Fibroblast of pulmonary artery (primary cell): ENCODE results near the gene OSTC.
"Not testable (repeated sequence)": the region's sequence is repeated elsewhere in the genome, so short reads cannot be mapped to it uniquely, and the experiment has no call there.

Experiments used
- DNase-seq: peaks from one replicate; pipeline ENCODE4 v3.0.0-alpha.2; 2010; ENCODE audit warnings: low read depth
- H3K4me3 ChIP-seq: replicated peaks from 2 replicates; pipeline ENCODE4 v1.5.1; 2011; ENCODE audit warnings: low read depth, mild to moderate bottlenecking, control low read depth, low read length, moderate library complexity
- TF ChIP-seq, protein P1 (sequence below): IDR thresholded peaks from 2 replicates; pipeline ENCODE4 v1.5.1; 2011; ENCODE audit warnings: mild to moderate bottlenecking, control low read depth, low read length, inconsistent platforms; ENCODE audit errors: missing control alignments

Gene OSTC

DNA sequence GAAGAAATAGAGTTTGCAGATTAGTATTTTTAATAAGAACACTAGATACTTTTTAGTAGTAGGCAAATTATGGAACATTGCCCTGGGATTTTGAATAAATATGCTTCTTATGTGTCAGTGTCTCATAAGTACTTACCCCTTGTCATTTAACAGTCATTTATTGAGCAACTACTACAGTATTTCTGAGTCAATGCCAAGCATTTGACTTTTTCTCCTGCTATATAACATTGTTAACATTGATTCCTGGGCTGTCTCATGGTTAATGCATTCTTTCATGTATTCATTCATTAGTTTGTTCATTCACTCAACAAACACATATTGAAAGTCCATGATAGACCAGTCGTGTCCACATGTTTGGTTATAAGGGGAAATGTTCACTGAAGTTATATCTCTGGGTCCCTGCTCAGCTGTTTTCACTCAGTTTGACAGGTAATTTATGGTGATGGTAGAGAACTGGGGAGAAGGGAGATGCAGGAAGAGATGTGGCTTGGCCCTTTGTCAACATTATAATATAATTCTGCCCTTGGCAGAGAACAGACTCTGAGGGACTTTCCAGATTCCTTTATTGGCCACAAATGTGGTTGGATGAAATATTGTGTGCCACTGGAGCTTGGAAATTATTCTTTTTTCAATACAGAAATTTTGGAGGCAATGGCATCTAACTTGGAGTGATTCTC is 49.8 kb downstream of the OSTC start:
- no peak overlapping the region for H3K4me3 ChIP-seq
- TF ChIP-seq, protein P1, sequence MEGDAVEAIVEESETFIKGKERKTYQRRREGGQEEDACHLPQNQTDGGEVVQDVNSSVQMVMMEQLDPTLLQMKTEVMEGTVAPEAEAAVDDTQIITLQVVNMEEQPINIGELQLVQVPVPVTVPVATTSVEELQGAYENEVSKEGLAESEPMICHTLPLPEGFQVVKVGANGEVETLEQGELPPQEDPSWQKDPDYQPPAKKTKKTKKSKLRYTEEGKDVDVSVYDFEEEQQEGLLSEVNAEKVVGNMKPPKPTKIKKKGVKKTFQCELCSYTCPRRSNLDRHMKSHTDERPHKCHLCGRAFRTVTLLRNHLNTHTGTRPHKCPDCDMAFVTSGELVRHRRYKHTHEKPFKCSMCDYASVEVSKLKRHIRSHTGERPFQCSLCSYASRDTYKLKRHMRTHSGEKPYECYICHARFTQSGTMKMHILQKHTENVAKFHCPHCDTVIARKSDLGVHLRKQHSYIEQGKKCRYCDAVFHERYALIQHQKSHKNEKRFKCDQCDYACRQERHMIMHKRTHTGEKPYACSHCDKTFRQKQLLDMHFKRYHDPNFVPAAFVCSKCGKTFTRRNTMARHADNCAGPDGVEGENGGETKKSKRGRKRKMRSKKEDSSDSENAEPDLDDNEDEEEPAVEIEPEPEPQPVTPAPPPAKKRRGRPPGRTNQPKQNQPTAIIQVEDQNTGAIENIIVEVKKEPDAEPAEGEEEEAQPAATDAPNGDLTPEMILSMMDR: no peak
- peak; percentile 75 for DNase-seq

GRCh38 chr4:108702960-108703359 is 52.6 kb downstream of the OSTC start:
- peak; percentile 32 for DNase-seq
- TF ChIP-seq, protein P1: no peak
- no peak overlapping the region for H3K4me3 ChIP-seq

DNA sequence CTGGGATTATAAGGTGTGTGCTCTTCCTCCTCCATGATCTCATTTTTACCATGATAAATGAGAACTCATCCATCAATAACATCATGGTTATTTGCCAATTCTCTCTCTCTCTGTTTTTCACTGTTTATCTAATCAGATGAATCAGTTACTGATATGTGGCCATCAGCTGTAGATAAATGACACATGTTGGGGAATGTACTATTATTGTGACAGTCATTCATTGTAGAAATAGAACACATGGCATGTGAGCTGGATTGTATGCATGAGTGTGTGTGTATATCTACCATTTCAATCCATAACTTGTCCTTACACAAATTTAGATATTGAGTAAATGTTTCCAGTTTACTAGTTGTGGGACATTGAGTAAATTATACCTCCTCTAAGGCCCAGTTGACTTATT is 53.0 kb downstream of the OSTC start:
- TF ChIP-seq, protein P1: no peak
- no peak overlapping the region for H3K4me3 ChIP-seq
- DNase-seq: no peak

- TF ChIP-seq, protein P1: no peak
- no peak overlapping the region for H3K4me3 ChIP-seq
- no peak for DNase-seq
Measured at GRCh38 chr4:108703966-108704365, 53.6 kb downstream of the OSTC start.

GRCh38 chr4:108706289-108706688 is 55.9 kb downstream of the OSTC start:
- no peak for DNase-seq
- no peak overlapping the region for H3K4me3 ChIP-seq
- TF ChIP-seq, protein P1: no peak

DNA sequence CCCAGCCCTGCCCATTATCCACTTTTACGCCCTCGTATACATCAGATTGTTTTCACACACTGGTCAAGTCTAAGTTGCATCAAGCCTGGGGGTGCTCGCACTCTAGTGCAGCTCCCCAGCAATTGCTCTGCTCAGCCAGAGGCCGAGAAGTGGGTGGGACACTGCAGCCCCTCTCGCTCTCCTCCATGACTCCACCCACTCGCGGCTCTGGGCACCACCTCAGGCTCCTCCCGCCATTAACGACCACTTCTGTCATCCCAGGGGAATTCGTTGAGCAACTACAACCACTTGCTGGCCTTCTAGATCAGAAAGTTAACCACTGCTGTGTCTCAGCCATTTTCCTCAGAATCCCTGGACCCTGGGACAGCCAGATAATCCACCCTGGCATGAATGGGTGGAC is 58.8 kb downstream of the OSTC start:
- DNase-seq: no peak
- H3K4me3 ChIP-seq: no peak overlapping the region
- TF ChIP-seq, protein P1: no peak

- no peak overlapping the region for H3K4me3 ChIP-seq
- TF ChIP-seq, protein P1: no peak
- no peak for DNase-seq
Measured at GRCh38 chr4:108709722-108710121, 59.3 kb downstream of the OSTC start.

DNA sequence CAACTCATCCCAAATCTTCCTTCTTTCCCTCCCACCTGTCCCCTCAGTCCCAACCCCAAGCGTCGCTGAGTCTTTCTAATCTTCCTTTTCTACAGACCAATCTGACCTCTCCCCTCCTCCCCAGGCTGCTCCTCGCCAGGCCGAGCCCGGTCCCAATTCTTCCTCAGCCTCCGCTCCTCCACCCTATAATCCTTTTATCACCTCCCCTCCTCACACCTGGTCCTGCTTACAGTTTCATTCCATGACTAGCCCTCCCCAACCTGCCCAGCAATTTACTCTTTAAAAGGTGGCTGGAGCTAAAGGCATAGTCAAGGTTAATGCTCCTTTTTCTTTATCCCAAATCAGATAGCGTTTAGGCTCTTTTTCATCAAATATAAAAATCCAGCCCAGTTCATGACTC is 60.2 kb downstream of the OSTC start:
- H3K4me3 ChIP-seq, DNase-seq: not testable (repeated sequence)
